Measurements from ENCODE around the gene PHTF2. TPM values are rescaled to one million over a fixed set of nuclear protein-coding genes. Genes with fewer than 3 reads are reported as not detected.

The PHTF2 gene
- total RNA-seq, 1 donor from 2014 or later: 4.2 TPM

DNA sequence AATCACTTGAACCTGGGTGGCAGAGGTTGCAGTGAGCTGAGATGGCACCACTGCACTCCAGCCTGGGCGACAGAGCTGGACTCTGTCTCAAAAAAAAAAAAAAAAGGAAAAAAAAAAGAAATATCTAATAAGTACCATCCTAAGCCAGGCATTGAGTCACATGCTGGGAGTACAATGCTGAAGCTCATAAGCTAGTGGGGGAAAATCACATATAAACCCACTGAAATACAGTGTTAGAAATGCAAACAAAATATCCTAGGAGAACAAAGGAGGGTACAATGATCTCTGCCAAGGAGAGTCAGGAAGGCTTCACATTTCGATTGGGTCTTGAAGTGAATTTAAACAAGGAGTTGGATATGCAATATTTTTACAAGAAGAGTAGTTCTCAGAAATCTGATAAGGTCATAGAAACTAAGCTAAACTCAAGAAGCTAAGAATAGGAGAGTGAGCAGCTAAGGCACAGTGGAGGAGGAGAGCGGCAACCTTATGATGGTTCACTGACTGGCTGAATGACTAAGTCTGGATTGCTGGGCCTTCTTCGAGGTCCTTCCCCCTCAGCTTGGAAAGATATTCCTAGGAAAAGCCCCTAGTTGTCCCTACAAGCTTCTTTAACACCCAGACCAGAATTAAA is 115.5 kb downstream of the PHTF2 start:
- FAIRE-seq (no peak), DNase-seq (ENCODE audit: low read depth) (peak; percentile 12)
- H3K36me3 ChIP-seq (ENCODE audit: control insufficient read depth, insufficient read depth, low read length): no peaks in the 10 kb centered on the region
- TF ChIP-seq, protein P1, sequence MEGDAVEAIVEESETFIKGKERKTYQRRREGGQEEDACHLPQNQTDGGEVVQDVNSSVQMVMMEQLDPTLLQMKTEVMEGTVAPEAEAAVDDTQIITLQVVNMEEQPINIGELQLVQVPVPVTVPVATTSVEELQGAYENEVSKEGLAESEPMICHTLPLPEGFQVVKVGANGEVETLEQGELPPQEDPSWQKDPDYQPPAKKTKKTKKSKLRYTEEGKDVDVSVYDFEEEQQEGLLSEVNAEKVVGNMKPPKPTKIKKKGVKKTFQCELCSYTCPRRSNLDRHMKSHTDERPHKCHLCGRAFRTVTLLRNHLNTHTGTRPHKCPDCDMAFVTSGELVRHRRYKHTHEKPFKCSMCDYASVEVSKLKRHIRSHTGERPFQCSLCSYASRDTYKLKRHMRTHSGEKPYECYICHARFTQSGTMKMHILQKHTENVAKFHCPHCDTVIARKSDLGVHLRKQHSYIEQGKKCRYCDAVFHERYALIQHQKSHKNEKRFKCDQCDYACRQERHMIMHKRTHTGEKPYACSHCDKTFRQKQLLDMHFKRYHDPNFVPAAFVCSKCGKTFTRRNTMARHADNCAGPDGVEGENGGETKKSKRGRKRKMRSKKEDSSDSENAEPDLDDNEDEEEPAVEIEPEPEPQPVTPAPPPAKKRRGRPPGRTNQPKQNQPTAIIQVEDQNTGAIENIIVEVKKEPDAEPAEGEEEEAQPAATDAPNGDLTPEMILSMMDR (IDR thresholded peaks at IDR 0.05; ENCODE audit: insufficient read depth, low read length, severe bottlenecking): no peak
- H3K4me3 ChIP-seq (ENCODE audit: low read depth, low read length): no peak overlapping the region
- H3K27me3 ChIP-seq (ENCODE audit: control insufficient read depth, insufficient read depth, low read length): no peaks in the 10 kb centered on the region

DNA sequence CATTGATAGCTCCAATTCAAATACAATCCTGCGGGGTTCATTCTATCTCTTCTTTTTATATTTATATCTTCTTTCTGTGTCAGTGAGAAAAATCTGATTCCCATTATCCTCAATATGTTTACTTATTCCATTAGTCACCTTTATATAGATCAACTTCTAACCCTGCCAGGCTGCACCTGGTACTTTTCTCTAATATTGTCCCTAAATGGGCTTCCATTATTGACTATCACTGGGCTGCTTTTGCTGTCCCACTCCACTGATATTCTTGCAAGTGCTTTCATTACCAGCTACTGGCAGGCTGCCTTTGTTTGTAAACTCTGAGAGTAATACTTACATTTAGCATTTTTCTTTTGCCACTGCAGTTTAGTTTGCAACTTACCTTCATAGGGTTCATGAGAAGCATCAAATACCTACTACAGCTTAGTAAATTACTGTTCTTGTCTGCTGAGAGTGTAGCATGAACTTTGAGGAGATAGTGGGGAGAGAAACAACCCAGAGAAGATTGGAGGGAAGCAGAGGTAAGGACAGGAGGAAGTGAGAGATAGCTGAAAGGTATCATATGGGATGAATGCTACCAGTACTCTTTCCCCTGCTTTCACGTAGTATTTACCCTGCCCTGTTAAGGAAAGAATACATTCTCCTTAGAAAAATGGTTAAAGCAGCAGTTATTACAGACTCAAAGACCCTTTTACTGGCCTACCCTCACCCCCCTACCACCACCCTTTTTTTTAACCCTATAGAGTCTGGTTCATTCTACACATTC is 119.1 kb downstream of the PHTF2 start:
- no peaks in the 10 kb centered on the region for H3K36me3 ChIP-seq (ENCODE audit: control insufficient read depth, insufficient read depth, low read length)
- H3K4me3 ChIP-seq (ENCODE audit: low read depth, low read length): no peak overlapping the region
- FAIRE-seq: no peak
- no peaks in the 10 kb centered on the region for H3K27me3 ChIP-seq (ENCODE audit: control insufficient read depth, insufficient read depth, low read length)
- TF ChIP-seq, protein P1 (IDR thresholded peaks at IDR 0.05; ENCODE audit: insufficient read depth, low read length, severe bottlenecking): no peak
- DNase-seq (ENCODE audit: low read depth): no peak

DNA sequence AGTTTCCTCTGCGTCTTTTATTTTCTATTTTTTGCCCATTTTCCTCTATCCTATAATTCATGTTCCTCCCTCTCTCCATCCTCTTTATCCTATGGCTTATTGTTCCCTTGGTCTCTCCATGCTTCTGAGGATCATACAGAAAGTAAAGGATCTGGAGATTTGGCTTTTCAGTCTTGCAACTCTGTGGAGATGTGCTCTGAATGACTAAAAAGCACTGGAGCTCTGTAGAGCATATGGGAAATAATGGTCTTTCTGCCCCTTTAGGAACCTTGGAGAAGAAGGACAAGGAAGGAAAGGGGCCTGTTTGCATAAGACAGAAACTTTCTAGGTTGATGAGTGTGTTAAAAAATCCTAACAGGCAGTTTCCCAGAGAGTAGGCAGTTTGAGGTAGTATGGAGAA is 120.1 kb downstream of the PHTF2 start:
- H3K4me3 ChIP-seq (ENCODE audit: low read depth, low read length): no peak overlapping the region
- TF ChIP-seq, protein P1 (IDR thresholded peaks at IDR 0.05; ENCODE audit: insufficient read depth, low read length, severe bottlenecking): no peak
- H3K27me3 ChIP-seq (ENCODE audit: control insufficient read depth, insufficient read depth, low read length): no peaks in the 10 kb centered on the region
- FAIRE-seq: no peak
- H3K36me3 ChIP-seq (ENCODE audit: control insufficient read depth, insufficient read depth, low read length): no peaks in the 10 kb centered on the region
- no peak for DNase-seq (ENCODE audit: low read depth)

DNA sequence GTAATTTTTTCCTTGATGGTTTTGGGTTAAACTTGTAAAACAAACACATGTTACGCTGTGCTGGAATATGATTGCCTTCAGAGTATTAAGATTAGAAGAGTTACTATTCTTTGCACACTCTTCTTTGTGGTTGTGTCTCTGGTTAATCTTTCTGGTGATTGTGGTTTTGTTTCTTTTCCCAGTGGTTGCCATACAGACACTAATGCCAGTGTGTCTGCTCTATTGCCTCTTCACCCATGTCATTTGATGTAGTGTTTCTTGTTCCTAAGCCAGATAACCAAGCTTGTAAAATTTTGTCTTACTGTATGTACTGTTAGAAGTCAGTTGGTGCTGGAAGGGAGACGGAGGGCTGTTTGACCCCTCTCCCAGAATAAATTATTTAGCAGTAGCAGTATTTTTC is 124.8 kb downstream of the PHTF2 start:
- no peak for DNase-seq (ENCODE audit: low read depth)
- Histone ChIP-seq H3K27me3 (ENCODE audit: control insufficient read depth, insufficient read depth, low read length) (no peaks in the 10 kb centered on the region), H3K4me3 (ENCODE audit: low read depth, low read length) (no peak overlapping the region), H3K36me3 (ENCODE audit: control insufficient read depth, insufficient read depth, low read length) (no peaks in the 10 kb centered on the region)
- TF ChIP-seq, protein P1 (IDR thresholded peaks at IDR 0.05; ENCODE audit: insufficient read depth, low read length, severe bottlenecking): no peak
- FAIRE-seq: no peak

DNA sequence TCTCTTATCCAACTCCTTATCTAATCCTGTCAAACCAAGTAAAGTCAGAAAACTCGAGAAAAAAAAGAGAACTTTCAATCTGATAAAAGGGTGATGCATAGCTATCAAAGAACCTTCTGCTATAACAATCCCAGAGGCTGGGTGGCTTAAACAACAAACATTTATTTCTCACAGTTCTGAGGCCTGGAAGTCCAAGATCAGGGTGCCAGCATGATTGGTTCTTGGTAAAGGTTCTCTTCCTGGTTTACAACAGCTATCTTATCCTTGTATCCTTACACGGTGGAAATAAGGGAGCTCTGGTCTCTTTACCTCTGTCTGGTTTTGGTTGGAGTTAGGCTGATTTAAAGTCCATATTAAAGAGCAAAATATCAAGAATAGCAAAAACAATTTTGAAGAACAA is 131.9 kb downstream of the PHTF2 start:
- no peak for DNase-seq (ENCODE audit: low read depth)
- FAIRE-seq: no peak
- Histone ChIP-seq H3K27me3 (ENCODE audit: control insufficient read depth, insufficient read depth, low read length) (no peaks in the 10 kb centered on the region), H3K4me3 (ENCODE audit: low read depth, low read length) (no peak overlapping the region), H3K36me3 (ENCODE audit: control insufficient read depth, insufficient read depth, low read length) (no peaks in the 10 kb centered on the region)
- TF ChIP-seq, protein P1 (IDR thresholded peaks at IDR 0.05; ENCODE audit: insufficient read depth, low read length, severe bottlenecking): no peak

All from bronchial epithelial cell (primary cell).